Naive thymus-derived CD8-positive, alpha-beta T cell (primary cell): ENCODE data around the gene MUL1. TPM values are rescaled to one million over a fixed set of nuclear protein-coding genes. Genes with fewer than 3 reads are reported as not detected.
A peak's percentile ranks its signal among the peaks of the same experiment; 100 is the strongest.

Source experiments
- ATAC-seq, 2 donors: fragments of 150-1000 bp; cut with Tn5 transposase in 1 of 2; sonication (Bioruptor Pico), chemical (Tn5 transposase) in 1 of 2; 1 replicate in 1 of 2; 2 replicates in 1 of 2; pipeline ENCODE4 v1.10.0; 2021; ENCODE audit warnings: mild to moderate bottlenecking in 2 of 2, moderate library complexity in 2 of 2
- POLR2A ChIA-PET: fragments of 350-600 bp; sonication (Branson Sonifier 250); formaldehyde crosslinking; loops from one replicate; lab custom pipeline; 2021; ENCODE audit warnings: antibody characterized with exemption; lab: Charles Lee
- DNase-seq, 10 donors: peaks; one replicate each; pipeline versions ENCODE4 v3.0.0 to v3.0.0-alpha.2; 2020 to 2022
- H3K27ac Mint-ChIP-seq, 10 donors: one replicate each; pipeline ENCODE4 v1.8.0; 2020 to 2022; ENCODE audit warnings: mild to moderate bottlenecking in 10 of 10, mixed read lengths in 10 of 10, moderate library complexity in 4 of 10, inconsistent platforms in 1 of 10
- H3K27me3 Mint-ChIP-seq, 5 donors: one replicate each; pipeline ENCODE4 v1.8.0; 2021 to 2022; ENCODE audit warnings: mixed read lengths in 5 of 5
- H3K36me3 Mint-ChIP-seq, 3 donors: one replicate each; pipeline ENCODE4 v1.8.0; 2020 to 2022; ENCODE audit warnings: mixed read lengths in 3 of 3, mild to moderate bottlenecking in 2 of 3, inconsistent platforms in 1 of 3
- H3K4me1 Mint-ChIP-seq, 4 donors: one replicate each; pipeline ENCODE4 v1.8.0; 2021 to 2022; ENCODE audit warnings: mixed read lengths in 4 of 4
- H3K4me3 Mint-ChIP-seq, 10 donors: one replicate each; pipeline ENCODE4 v1.8.0; 2020 to 2022; ENCODE audit warnings: mild to moderate bottlenecking in 10 of 10, mixed read lengths in 10 of 10, moderate library complexity in 6 of 10, inconsistent platforms in 1 of 10
- H3K9me3 Mint-ChIP-seq, 9 donors: one replicate each; pipeline ENCODE4 v1.8.0; 2020 to 2022; ENCODE audit warnings: mixed read lengths in 9 of 9, mild to moderate bottlenecking in 3 of 9, inconsistent platforms in 1 of 9, moderate library complexity in 1 of 9
- polyA plus RNA-seq, 3 donors: library from polyadenylated mRNA; unstranded; fragments of 300-500 nt; fragmentation: Illumina TruSeq; gene quantifications; one replicate each; pipeline ENCODE4 v1.2.3, GENCODE V29; 2021
- total RNA-seq, 8 experiments: library from RNA in 2 of 8; stranded (reverse) in 2 of 8; gene quantifications; one replicate each; pipeline ENCODE4 v1.2.3 and lab custom pipeline; 2021 to 2026

Gene MUL1
- total and polyA plus RNA-seq, 5 experiments from 2014 or later = 17.4 to 36.2 (median 23.4) TPM

- peaks cover 35 to 80% (median 58%) of the 10 kb centered on the region in 5 donors for H3K27me3 Mint-ChIP-seq
- DNase-seq (no peak), ATAC-seq (no peak)
- no peaks in the 10 kb centered on the region for H3K9me3 Mint-ChIP-seq
- H3K4me1 Mint-ChIP-seq = peaks cover 12 to 19% (median 15%) of the 10 kb centered on the region in 4 donors
- H3K27ac Mint-ChIP-seq = no peak overlapping the region
- H3K36me3 Mint-ChIP-seq = peaks cover 0 to 7% (median 0%) of the 10 kb centered on the region in 3 donors
- POLR2A ChIA-PET = no interaction called here
- H3K4me3 Mint-ChIP-seq = no peak overlapping the region
Observed at GRCh38 chr1:20481643-20482498, 26.1 kb downstream of the MUL1 start.

GRCh38 chr1:20480951-20481617 lies 26.9 kb downstream of the MUL1 start:
- no peak overlapping the region for H3K27ac Mint-ChIP-seq
- no peak for ATAC-seq
- H3K9me3 Mint-ChIP-seq = no peaks in the 10 kb centered on the region
- H3K4me1 Mint-ChIP-seq = peaks cover 12 to 18% (median 15%) of the 10 kb centered on the region in 4 donors
- peaks cover 39 to 88% (median 62%) of the 10 kb centered on the region in 5 donors for H3K27me3 Mint-ChIP-seq
- H3K4me3 Mint-ChIP-seq = no peak overlapping the region
- H3K36me3 Mint-ChIP-seq = peaks cover 0 to 7% (median 0%) of the 10 kb centered on the region in 3 donors
- no peak for DNase-seq
- POLR2A ChIA-PET = no interaction called here

- no peak overlapping the region for H3K27ac Mint-ChIP-seq
Observed at GRCh38 chr1:20480243-20480944, 27.6 kb downstream of the MUL1 start.

DNA sequence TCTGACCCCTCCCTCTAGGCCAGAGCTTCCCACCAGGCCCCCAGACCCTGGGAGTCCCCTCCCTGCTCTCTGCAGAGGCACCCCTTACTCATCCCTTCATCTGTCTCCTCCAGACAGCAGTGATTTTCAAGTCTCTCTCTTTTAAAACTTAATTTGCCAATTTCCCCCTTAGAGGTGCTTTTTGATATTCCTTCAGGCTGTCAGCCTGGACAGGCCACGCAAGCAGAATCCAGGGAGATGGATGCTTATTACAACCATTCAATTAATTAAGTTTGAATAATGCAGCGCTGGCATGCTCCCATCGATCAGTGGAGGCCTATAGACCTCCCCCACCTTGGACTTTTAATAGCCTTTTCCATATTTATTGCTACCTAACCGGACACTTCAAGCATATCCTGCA lies 28.1 kb downstream of the MUL1 start:
- Mint-ChIP-seq H3K4me3 (no peak overlapping the region), H3K4me1 (peaks cover 9 to 17% (median 13%) of the 10 kb centered on the region in 4 donors), H3K27me3 (peaks cover 41 to 99% (median 71%) of the 10 kb centered on the region in 5 donors), H3K27ac (peak overlapping the region in 1 of 10 donors; percentile 21), H3K9me3 (no peaks in the 10 kb centered on the region), H3K36me3 (peaks cover 0 to 7% (median 0%) of the 10 kb centered on the region in 3 donors)
- ATAC-seq (no peak), DNase-seq (no peak)
- POLR2A ChIA-PET = no interaction called here

More at GRCh38 chr1:20480243-20480944, 27.6 kb downstream of the MUL1 start:
- Mint-ChIP-seq H3K4me3 (no peak overlapping the region), H3K36me3 (peaks cover 0 to 7% (median 0%) of the 10 kb centered on the region in 3 donors), H3K4me1 (peaks cover 9 to 18% (median 14%) of the 10 kb centered on the region in 4 donors), H3K9me3 (no peaks in the 10 kb centered on the region), H3K27me3 (peaks cover 38 to 95% (median 67%) of the 10 kb centered on the region in 5 donors)
- no peak for DNase-seq
- POLR2A ChIA-PET = no interaction called here
- ATAC-seq = no peak

DNA sequence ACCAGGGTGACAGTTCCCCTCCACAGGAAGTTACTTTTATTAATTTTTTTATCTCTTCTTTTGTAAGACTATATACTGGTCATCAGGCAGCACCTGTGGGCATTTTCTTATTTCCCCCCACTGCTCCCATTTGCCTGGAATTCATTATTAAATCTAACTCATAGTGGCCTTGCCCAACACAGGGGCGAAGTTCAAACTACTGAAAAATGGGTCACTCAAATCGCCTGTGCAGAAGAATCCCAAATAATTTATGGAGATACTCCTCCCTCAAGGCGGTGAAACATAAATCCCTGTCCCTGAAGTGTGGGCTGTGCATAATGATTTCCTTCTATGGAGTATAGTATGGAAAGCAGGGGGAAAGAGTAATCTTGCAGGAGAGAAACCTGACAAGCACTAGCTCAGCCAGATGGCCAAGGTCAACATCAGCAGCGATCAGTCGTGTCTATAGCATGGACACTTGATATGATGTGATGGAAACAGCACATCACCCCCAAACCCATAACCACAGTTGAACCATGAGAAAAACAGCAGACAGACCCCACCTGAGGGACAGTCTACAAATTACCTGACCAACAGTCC lies 29.8 kb downstream of the MUL1 start:
- Mint-ChIP-seq H3K27me3 (peaks cover 46 to 99% (median 75%) of the 10 kb centered on the region in 5 donors), H3K4me3 (no peak overlapping the region), H3K27ac (no peak overlapping the region), H3K9me3 (no peaks in the 10 kb centered on the region), H3K36me3 (peaks cover 0 to 2% (median 0%) of the 10 kb centered on the region in 3 donors), H3K4me1 (peaks cover 0 to 3% (median 0%) of the 10 kb centered on the region in 4 donors)
- DNase-seq (no peak), ATAC-seq (no peak)
- POLR2A ChIA-PET = no interaction called here

DNA sequence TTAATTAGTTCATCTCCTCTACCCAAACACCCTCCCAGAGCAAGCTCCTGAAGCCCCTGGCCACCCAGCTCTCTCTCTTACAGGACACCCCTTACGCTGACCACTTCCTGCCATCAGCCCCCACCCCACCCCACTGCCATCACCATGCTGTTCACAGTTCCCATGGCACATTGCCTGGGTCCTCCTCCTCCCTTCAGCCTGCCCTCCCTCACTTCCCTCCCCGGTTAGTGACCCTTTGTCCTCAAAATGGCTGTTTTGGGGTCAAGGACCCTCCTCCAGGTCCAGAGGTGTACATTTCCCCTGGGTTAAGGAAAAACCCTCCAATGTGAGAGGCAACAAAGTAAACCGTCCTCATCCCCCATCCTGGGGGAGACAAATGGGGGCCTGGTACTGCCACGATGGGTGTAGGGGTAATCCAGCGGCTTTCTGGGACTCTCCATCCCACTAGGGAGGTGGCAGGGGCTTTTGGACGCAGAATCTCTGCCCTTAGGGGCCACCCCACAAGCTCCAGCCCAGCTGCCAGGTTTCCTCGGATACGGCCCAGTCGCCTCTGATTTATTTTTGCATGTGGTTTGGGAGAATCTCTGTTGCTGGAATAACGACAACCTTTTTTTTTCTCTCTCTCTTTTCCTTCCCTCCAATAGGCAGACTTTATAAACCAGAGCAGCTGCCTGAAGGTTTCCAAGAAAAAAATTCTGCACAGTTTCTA lies 30.4 kb downstream of the MUL1 start:
- Mint-ChIP-seq H3K4me3 (no peak overlapping the region), H3K36me3 (peaks cover 0 to 2% (median 0%) of the 10 kb centered on the region in 3 donors), H3K27ac (no peak overlapping the region), H3K4me1 (peaks cover 0 to 4% (median 0%) of the 10 kb centered on the region in 4 donors), H3K27me3 (peaks cover 42 to 97% (median 70%) of the 10 kb centered on the region in 5 donors), H3K9me3 (no peaks in the 10 kb centered on the region)
- ATAC-seq (no peak), DNase-seq (no peak)
- POLR2A ChIA-PET = no interaction called here

GRCh38 chr1:20476265-20477038 lies 31.5 kb downstream of the MUL1 start:
- POLR2A ChIA-PET = no interaction called here
- H3K27ac Mint-ChIP-seq = no peak overlapping the region
- DNase-seq = no peak

DNA sequence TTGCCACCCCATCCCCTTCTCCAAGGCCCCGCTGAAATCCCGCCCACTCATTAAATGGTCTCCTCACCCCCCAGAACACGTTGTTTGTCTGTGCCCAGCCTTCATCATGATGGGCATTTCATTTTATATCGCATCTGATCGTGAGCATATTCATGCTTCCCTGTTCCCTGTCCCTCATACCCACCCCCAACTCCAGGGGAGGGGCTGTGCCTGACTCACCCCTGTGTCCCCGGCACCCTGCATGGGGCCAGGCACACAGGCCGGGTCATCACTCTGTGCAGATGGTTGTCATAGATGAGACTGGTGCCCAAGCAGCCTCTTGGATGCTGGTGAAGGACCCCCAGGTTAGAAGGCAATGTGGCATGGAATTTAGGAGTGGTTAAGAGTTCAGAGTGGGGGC lies 33.0 kb downstream of the MUL1 start:
- Mint-ChIP-seq H3K9me3 (no peaks in the 10 kb centered on the region), H3K36me3 (no peaks in the 10 kb centered on the region), H3K4me3 (no peak overlapping the region), H3K27ac (no peak overlapping the region), H3K4me1 (peaks cover 0 to 6% (median under 1%) of the 10 kb centered on the region in 4 donors), H3K27me3 (peaks cover 41 to 92% (median 65%) of the 10 kb centered on the region in 5 donors)
- no peak for DNase-seq
- ATAC-seq = no peak
- POLR2A ChIA-PET = no interaction called here

More at GRCh38 chr1:20476265-20477038, 31.5 kb downstream of the MUL1 start:
- no peaks in the 10 kb centered on the region for H3K36me3 Mint-ChIP-seq
- no peak for ATAC-seq
- H3K9me3 Mint-ChIP-seq = no peaks in the 10 kb centered on the region
- H3K27me3 Mint-ChIP-seq = peaks cover 47 to 97% (median 70%) of the 10 kb centered on the region in 5 donors
- H3K4me3 Mint-ChIP-seq = no peak overlapping the region
- peaks cover 0 to 6% (median under 1%) of the 10 kb centered on the region in 4 donors for H3K4me1 Mint-ChIP-seq

DNA sequence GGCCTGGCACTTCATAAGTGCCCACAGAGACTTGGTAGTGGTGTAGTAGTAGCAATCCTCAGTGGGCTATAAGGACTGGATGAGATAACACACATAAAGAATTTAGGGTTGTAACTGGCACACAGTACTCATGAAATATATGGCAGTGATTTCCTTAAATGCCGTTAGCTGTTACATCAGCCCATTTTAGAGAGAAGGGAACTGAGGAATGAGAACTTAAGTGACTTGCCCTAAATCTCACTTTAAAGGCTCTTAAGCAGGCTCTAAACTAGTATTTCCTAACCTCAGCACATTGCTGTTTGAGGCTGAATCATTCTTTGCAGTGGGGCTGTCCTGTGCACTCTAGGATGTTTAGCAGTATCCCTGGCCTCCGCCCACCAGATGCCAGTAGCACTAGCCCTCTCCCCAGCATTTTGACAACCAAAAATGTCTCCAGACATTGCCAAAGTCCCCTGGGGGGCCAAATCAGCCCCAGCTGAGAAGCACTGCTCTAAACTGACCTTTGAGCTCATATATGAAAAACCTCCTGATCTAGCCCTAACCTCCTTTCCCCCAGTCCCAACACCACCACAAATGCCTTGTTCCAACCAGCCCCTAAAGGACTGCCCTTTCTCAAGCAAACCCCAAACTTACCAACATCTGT lies 33.5 kb downstream of the MUL1 start:
- H3K27me3 Mint-ChIP-seq = peaks cover 36 to 88% (median 63%) of the 10 kb centered on the region in 5 donors
- no peaks in the 10 kb centered on the region for H3K36me3 Mint-ChIP-seq
- H3K27ac Mint-ChIP-seq = peak overlapping the region in 1 of 10 donors; percentile 20
- POLR2A ChIA-PET = no interaction called here
- H3K4me3 Mint-ChIP-seq = no peak overlapping the region
- no peak for DNase-seq
- no peaks in the 10 kb centered on the region for H3K9me3 Mint-ChIP-seq
- peaks cover 0 to 6% (median under 1%) of the 10 kb centered on the region in 4 donors for H3K4me1 Mint-ChIP-seq
- ATAC-seq = no peak

DNA sequence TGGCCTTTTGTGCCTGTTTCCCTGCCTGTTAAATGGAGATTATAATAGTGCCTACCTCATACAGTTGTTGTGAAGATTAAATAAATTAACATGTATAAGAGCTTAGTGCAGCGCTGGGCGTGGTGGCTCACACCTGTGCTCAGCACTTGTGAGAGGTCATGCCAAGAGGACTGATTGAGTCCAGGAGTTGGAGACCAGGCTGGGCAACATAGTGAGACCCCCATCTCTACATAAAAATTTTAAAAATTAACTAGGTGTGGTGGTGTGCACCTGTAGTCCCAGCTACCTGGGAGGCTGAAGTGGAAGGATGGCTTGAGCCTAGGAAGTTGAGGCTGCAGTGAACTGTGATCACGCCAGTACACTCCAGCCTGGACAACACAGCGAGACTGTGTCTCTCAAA lies 34.1 kb downstream of the MUL1 start:
- H3K4me3 Mint-ChIP-seq = no peak overlapping the region
- DNase-seq (no peak), ATAC-seq (no peak)
- peaks cover 0 to 6% (median under 1%) of the 10 kb centered on the region in 4 donors for H3K4me1 Mint-ChIP-seq
- peaks cover 33 to 84% (median 57%) of the 10 kb centered on the region in 5 donors for H3K27me3 Mint-ChIP-seq
- H3K9me3 Mint-ChIP-seq = no peaks in the 10 kb centered on the region
- H3K36me3 Mint-ChIP-seq = no peaks in the 10 kb centered on the region
- H3K27ac Mint-ChIP-seq = peak overlapping the region in 1 of 10 donors; percentile 20
- POLR2A ChIA-PET = no interaction called here
